Astrocyte (in vitro differentiated cells and primary cell): ENCODE data around the gene TMEM184B. TPM values are rescaled to one million over a fixed set of nuclear protein-coding genes. Genes with fewer than 3 reads are reported as not detected.

Experiments
- DNase-seq: peaks from one replicate; pipeline ENCODE4 v3.0.0-alpha.2; 2010; ENCODE audit warnings: low read depth
- FAIRE-seq: peaks from 2 replicates; lab custom pipeline; 2011; peaks lifted over from hg19 to GRCh38; lab: Jason Lieb, UNC
- H2AFZ ChIP-seq: 2 replicates; pipeline ENCODE4 v1.6.0; 2012; ENCODE audit warnings: low read depth, low read length, inconsistent platforms
- H3K27ac ChIP-seq: 2 replicates; pipeline ENCODE4 v1.5.1; 2011; ENCODE audit warnings: low read depth, low read length, inconsistent platforms
- H3K27me3 ChIP-seq: 2 replicates; pipeline ENCODE4 v1.6.0; 2011; ENCODE audit warnings: low read length, inconsistent platforms; ENCODE audit not compliant: insufficient read depth
- H3K36me3 ChIP-seq: 2 replicates; pipeline ENCODE4 v1.5.1; 2011; ENCODE audit warnings: low read length, inconsistent platforms; ENCODE audit not compliant: insufficient read depth
- H3K4me1 ChIP-seq: 2 replicates; pipeline ENCODE4 v1.5.1; 2011; ENCODE audit warnings: low read length, inconsistent platforms; ENCODE audit not compliant: insufficient read depth
- H3K4me2 ChIP-seq: 2 replicates; pipeline ENCODE4 v1.6.0; 2012; ENCODE audit warnings: low read length, inconsistent platforms
- H3K4me3 ChIP-seq: 2 replicates; pipeline ENCODE4 v1.5.1; 2011; ENCODE audit warnings: low read depth, mild to moderate bottlenecking, low read length, inconsistent platforms; ENCODE audit not compliant: insufficient read depth
- H3K79me2 ChIP-seq: 2 replicates; pipeline ENCODE4 v1.6.0; 2012; ENCODE audit warnings: mild to moderate bottlenecking, low read length, inconsistent platforms; ENCODE audit not compliant: insufficient read depth
- H3K9ac ChIP-seq: 2 replicates; pipeline ENCODE4 v1.6.0; 2012; ENCODE audit warnings: mild to moderate bottlenecking, low read length, inconsistent platforms
- H3K9me3 ChIP-seq: 2 replicates; pipeline ENCODE4 v1.5.1; 2012; ENCODE audit warnings: low read depth, mild to moderate bottlenecking, low read length, inconsistent platforms; ENCODE audit not compliant: insufficient read depth
- H4K20me1 ChIP-seq: 2 replicates; pipeline ENCODE4 v1.6.0; 2012; ENCODE audit warnings: low read length, inconsistent platforms; ENCODE audit not compliant: insufficient read depth
- H3K27ac Mint-ChIP-seq: one replicate; pipeline ENCODE4 v1.8.0; 2021; ENCODE audit warnings: mild to moderate bottlenecking, mixed read lengths; ENCODE audit not compliant: unreplicated experiment
- H3K27me3 Mint-ChIP-seq: one replicate; pipeline ENCODE4 v1.8.0; 2021; ENCODE audit warnings: low read depth, mixed read lengths; ENCODE audit not compliant: unreplicated experiment
- H3K36me3 Mint-ChIP-seq: one replicate; pipeline ENCODE4 v1.8.0; 2021; ENCODE audit warnings: low read depth, mixed read lengths; ENCODE audit not compliant: unreplicated experiment
- H3K4me1 Mint-ChIP-seq: one replicate; pipeline ENCODE4 v1.8.0; 2021; ENCODE audit warnings: low read depth, mixed read lengths; ENCODE audit not compliant: unreplicated experiment
- H3K4me3 Mint-ChIP-seq: one replicate; pipeline ENCODE4 v1.8.0; 2021; ENCODE audit warnings: mild to moderate bottlenecking, moderate library complexity, mixed read lengths; ENCODE audit not compliant: unreplicated experiment
- H3K9me3 Mint-ChIP-seq: one replicate; pipeline ENCODE4 v1.8.0; 2021; ENCODE audit warnings: mild to moderate bottlenecking, mixed read lengths; ENCODE audit not compliant: unreplicated experiment
- EZH2 ChIP-seq: IDR thresholded peaks from 2 replicates; pipeline ENCODE4 v1.6.1; 2012; ENCODE audit warnings: mild to moderate bottlenecking, low read length, inconsistent platforms; ENCODE audit not compliant: insufficient read depth
- total RNA-seq: library from RNA; stranded (reverse); gene quantifications from 2 replicates; pipeline ENCODE4 v1.2.1, GENCODE V29; 2021
- TF ChIP-seq, protein P1 (sequence below): IDR thresholded peaks from 2 replicates; pipeline ENCODE4 v1.5.1; 2011; ENCODE audit warnings: low read depth, mild to moderate bottlenecking, inconsistent platforms, low read length, moderate library complexity; ENCODE audit not compliant: insufficient read depth

TMEM184B gene
- total RNA-seq, 1 donor from 2014 or later: 109 TPM

DNA sequence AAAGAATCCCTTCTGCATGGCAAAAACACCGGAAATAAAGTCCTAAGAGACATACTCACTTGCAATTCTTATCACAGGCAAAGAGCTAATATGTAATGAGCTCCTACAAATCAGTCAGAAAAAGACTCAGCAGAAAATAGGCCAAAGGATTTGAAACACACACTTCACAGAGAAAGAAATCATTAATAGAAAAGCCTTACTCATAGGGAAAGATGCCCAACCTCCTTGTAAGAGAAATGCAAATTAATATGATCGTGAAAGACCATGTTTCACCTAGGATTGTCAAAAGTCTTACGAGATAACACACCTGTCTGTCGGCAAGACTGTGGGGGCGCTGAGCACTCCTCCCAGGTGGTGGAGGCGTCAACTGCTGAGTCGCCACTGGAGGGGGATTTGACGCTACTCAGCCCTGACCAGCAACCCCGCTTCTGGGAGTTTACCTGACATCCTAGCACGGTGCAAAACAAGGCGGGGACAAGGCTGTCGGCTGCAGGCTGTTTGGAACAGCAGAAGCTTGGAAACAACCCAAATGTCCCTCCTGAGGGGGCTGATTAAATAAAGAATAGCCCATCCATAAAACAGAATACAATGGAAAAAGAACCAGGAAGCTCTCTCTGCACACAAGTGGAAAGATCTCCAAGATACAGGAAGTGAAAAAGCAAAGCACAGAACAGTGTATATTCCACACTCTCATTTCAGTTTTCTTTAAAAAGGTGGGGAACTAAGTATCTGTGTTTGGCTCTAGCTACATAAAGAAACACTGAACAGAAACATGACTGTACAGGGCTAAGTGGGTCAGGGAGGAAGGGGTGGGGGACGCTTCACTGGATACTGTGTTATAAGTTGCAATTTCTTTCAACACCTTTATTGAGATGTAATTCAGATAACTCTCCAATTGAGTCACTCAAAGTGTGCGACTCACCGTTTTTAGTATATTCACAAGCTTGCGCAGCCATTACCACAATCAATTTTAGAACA lies 33.0 kb upstream of the TMEM184B start:
- FAIRE-seq: no peak
- H3K36me3 ChIP-seq: peaks cover 36% of the 10 kb centered on the region
- H3K4me3 ChIP-seq: no peak overlapping the region
- H3K9me3 ChIP-seq: no peaks in the 10 kb centered on the region
- peak overlapping the region; percentile 49 for H3K4me2 ChIP-seq
- no peak for TF ChIP-seq EZH2
- TF ChIP-seq, protein P1, sequence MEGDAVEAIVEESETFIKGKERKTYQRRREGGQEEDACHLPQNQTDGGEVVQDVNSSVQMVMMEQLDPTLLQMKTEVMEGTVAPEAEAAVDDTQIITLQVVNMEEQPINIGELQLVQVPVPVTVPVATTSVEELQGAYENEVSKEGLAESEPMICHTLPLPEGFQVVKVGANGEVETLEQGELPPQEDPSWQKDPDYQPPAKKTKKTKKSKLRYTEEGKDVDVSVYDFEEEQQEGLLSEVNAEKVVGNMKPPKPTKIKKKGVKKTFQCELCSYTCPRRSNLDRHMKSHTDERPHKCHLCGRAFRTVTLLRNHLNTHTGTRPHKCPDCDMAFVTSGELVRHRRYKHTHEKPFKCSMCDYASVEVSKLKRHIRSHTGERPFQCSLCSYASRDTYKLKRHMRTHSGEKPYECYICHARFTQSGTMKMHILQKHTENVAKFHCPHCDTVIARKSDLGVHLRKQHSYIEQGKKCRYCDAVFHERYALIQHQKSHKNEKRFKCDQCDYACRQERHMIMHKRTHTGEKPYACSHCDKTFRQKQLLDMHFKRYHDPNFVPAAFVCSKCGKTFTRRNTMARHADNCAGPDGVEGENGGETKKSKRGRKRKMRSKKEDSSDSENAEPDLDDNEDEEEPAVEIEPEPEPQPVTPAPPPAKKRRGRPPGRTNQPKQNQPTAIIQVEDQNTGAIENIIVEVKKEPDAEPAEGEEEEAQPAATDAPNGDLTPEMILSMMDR: no peak
- H3K27ac ChIP-seq: peak overlapping the region; percentile 27
- peak overlapping the region; percentile 68 for H3K27ac Mint-ChIP-seq
- peak overlapping the region; percentile 43 for H3K9ac ChIP-seq
- peaks cover 18% of the 10 kb centered on the region for H3K36me3 Mint-ChIP-seq
- DNase-seq: peak; percentile 64
- no peaks in the 10 kb centered on the region for H3K27me3 Mint-ChIP-seq
- peaks cover 100% of the 10 kb centered on the region for H4K20me1 ChIP-seq
- H3K4me1 Mint-ChIP-seq: peaks cover 36% of the 10 kb centered on the region
- peak overlapping the region; percentile 41 for H3K4me3 Mint-ChIP-seq
- H3K79me2 ChIP-seq: peaks cover 99% of the 10 kb centered on the region
- H2AFZ ChIP-seq: no peak overlapping the region
- no peaks in the 10 kb centered on the region for H3K27me3 ChIP-seq
- no peaks in the 10 kb centered on the region for H3K9me3 Mint-ChIP-seq
- peaks cover 31% of the 10 kb centered on the region for H3K4me1 ChIP-seq

DNA sequence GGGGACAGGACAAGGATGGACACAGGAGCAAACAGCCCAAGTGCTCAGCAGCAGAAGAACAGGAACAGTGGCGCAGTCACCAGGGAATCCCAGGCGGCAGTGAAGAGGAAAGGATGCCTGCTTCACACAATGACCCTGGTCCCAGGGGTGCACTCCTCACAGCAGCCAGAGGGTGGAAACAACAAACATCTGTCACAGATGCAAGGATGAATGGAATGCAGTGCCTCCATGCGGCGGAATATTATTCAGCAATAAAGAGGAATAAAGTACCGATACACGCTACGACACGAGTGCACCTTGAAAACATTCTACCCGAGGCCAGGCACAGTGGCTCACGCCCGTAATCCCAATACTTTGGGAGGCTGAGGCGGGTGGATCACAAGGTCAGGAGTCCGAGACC lies 31.7 kb upstream of the TMEM184B start:
- Mint-ChIP-seq H3K4me1 (peaks cover 31% of the 10 kb centered on the region), H3K36me3 (peaks cover 21% of the 10 kb centered on the region), H3K4me3 (no peak overlapping the region), H3K27me3 (no peaks in the 10 kb centered on the region), H3K27ac (no peak overlapping the region), H3K9me3 (no peaks in the 10 kb centered on the region)
- DNase-seq: no peak
- Histone ChIP-seq H3K79me2 (peaks cover 99% of the 10 kb centered on the region), H4K20me1 (peaks cover 100% of the 10 kb centered on the region), H3K4me2 (no peak overlapping the region), H3K27ac (no peak overlapping the region), H3K4me3 (no peak overlapping the region), H3K9me3 (no peaks in the 10 kb centered on the region), H3K9ac (no peak overlapping the region), H3K36me3 (peaks cover 48% of the 10 kb centered on the region), H3K4me1 (peaks cover 23% of the 10 kb centered on the region), H2AFZ (no peak overlapping the region), H3K27me3 (no peaks in the 10 kb centered on the region)
- TF ChIP-seq, protein P1: no peak
- TF ChIP-seq EZH2: no peak
- FAIRE-seq: no peak

DNA sequence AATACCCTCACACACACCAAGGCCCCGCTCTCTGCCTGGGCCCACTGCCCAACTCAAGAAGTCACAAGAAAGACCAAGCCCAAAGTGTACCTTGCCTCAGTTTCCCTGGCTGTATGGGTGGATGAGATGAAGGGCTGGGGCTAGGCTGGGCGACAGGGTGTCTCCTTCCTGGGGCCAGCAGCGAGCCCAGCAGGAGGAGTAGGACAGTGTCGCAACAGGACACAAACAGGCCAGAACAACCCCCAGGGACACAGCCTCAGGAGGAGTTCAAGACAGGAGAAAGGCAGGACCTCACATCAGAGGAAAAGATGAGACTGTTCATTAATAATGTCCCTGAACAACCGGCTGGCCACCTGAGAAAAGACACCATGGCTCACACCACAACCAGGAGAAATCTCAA lies 31.2 kb upstream of the TMEM184B start:
- H3K4me3 ChIP-seq: no peak overlapping the region
- DNase-seq (no peak), FAIRE-seq (no peak)
- Mint-ChIP-seq H3K27ac (peak overlapping the region; percentile 34), H3K4me3 (peak overlapping the region; percentile 50), H3K27me3 (no peaks in the 10 kb centered on the region), H3K36me3 (peaks cover 21% of the 10 kb centered on the region), H3K9me3 (no peaks in the 10 kb centered on the region), H3K4me1 (peaks cover 26% of the 10 kb centered on the region)
- peaks cover 29% of the 10 kb centered on the region for H3K4me1 ChIP-seq
- peaks cover 53% of the 10 kb centered on the region for H3K36me3 ChIP-seq
- no peak overlapping the region for H3K27ac ChIP-seq
- H3K9ac ChIP-seq: no peak overlapping the region
- H3K9me3 ChIP-seq: no peaks in the 10 kb centered on the region
- H3K4me2 ChIP-seq: no peak overlapping the region
- peaks cover 100% of the 10 kb centered on the region for H4K20me1 ChIP-seq
- peaks cover 98% of the 10 kb centered on the region for H3K79me2 ChIP-seq
- no peaks in the 10 kb centered on the region for H3K27me3 ChIP-seq
- TF ChIP-seq, protein P1: no peak
- TF ChIP-seq EZH2: no peak
- H2AFZ ChIP-seq: no peak overlapping the region
